Measurements from ENCODE around the gene UNC5B. TPM values are rescaled to one million over a fixed set of nuclear protein-coding genes. Genes with fewer than 3 reads are reported as not detected.

Gene UNC5B
- total RNA-seq, 1 donor from 2014 or later, result 22.4 TPM

DNA sequence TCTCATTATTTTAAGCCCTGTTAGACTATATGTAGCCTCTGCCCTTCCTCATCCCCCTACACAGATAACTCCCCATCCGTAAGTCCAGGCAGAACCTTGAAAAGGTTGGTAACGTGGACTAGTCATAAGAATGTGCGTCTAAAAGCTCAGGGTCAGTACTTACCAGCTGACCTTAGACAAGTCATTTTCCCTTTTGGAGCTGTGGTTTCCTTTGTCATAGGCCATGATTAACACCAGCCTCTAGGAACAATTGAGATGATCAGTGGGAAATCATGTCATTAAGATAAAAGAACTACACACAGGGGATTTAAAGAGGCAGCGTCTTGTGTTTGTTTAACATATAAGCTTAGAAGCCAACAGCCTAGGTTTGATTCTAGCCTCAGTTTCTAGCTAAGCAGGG, 6.9 kb upstream of the UNC5B start:
- DNase-seq (ENCODE audit: low spot score), result no peak
- intact Hi-C loops (cut with DNase I), result loop anchor here (5.0 kb wide), 2 partner anchors 143 to 303 kb away; no protein-coding TSS in a partner anchor

DNA sequence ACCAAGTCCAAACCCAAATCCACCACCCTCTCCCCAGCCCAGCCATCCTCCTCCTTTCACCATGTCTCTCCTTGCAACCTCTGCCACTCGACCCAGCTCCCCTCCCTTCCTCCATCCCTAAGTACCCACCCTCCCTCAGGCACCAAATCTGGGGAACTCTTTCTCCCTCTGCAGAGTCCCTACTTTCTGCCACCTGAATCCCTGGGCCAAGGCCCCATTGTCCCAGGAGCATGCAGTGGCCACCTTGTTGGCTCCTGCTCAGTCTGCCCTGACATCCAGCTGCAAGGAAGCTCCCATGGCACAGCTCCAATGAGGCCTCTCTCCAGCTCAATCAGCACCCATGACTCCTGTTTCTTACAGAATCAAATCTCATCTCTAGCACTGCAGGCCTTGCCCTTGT, 5.5 kb upstream of the UNC5B start:
- intact Hi-C loops (cut with DNase I), result loop anchor here (5.0 kb wide), 2 partner anchors 145 to 305 kb away; no protein-coding TSS in a partner anchor
- no peak for DNase-seq (ENCODE audit: low spot score)

DNA sequence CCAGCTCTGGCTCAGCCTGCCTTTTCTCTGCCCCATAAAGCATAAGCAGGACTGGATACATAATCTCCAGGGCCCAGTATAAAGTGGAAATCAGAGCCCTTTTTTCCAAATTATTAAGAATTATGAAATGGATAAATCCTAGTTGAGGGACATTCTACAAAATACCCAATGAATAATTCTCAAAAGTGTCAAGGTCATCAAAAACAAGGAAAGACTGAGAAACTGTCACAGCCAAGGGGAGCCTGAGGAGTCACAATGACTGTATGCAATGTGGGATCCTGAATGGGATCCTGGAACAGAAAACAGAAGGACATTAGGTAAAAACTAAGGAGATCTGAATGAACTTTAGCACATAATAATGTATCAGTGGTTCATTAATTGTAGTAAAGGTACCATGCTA, 4.8 kb upstream of the UNC5B start:
- intact Hi-C loops (cut with DNase I), result loop anchor here (5.0 kb wide), 2 partner anchors 145 to 305 kb away; no protein-coding TSS in a partner anchor
- DNase-seq (ENCODE audit: low spot score), result no peak

DNA sequence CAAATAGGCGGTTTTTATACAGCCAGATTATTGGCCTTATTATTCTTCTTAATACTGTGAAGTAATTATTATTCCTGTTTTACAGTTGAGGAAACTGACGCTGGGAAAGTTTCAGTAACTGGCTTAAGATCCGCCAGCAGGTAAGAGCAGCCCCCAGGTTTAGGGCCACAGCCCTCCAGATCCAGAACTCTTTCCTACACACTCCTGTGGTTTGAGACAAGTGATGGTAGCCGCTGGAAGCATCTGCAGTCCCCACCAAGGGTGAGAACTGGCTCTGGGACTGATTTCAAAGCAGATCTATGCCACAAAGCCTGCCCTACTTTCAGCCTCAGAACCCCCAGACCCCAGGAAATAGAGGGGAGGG, 3.0 kb upstream of the UNC5B start:
- intact Hi-C loops (cut with DNase I), result loop anchor here (5.0 kb wide), 2 partner anchors 147 to 307 kb away; no protein-coding TSS in a partner anchor
- no peak for DNase-seq (ENCODE audit: low spot score)

DNA sequence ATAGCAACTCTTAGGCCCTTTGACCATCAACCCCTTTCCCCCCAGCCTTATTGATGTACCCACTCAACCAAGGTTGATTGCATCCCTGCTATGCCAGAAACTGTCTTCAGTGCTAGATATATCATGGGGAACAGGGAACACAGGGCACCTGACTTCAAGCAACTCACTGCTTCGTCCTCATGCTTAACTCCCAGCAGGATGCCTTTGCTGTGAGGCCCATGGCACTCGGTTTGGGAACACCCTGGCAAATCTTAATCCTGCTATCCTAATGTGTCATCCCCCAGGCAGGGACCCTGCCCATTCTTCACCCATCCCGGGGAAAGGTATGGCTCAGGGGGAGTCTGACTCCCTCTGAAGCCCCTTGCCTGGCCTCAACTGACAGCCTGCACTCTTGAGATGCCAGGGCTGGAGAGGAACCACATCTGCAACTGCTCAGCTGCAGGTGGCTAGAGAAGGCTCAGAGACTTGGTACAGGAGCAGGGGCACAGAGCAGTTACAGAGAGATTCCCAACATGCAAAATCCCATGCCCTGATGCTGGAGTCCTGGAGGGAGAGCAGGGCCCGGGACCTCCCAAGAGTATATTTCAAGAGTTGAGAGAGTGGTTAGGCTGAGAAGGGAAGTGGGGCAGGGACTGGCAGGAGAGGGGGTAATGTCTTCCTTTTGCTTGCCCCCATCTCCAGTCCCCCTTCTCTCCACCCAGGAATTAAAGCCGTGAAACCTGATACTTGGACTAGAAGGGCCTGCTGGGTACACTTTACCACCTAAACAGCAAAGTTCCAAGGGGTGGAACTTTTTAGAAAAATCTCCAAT, 2.4 kb upstream of the UNC5B start:
- no peak for DNase-seq (ENCODE audit: low spot score)
- intact Hi-C loops (cut with DNase I), result loop anchor here (2.0 to 5.0 kb wide), 4 partner anchors 37 to 308 kb away; no protein-coding TSS in a partner anchor

DNA sequence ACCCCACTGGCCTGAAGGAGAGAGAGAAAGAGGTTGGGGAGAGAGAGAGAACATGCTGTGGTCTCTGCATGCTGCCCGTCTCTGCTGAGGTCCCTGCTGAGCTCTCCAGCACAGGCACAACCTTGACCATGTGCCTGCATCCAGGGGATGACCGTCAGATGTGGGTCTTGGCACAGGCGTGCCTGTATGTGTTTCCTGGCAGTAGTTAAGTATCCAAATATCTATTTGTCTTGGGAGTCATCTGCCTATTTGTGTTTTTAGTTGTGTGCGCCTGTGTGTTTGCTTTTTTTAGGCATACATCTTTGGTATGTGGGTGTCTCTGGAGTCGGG, 1.9 kb upstream of the UNC5B start:
- no peak for DNase-seq (ENCODE audit: low spot score)
- intact Hi-C loops (cut with DNase I), result loop anchor here (2.0 to 5.0 kb wide), 2 partner anchors 37 to 284 kb away; no protein-coding TSS in a partner anchor

DNA sequence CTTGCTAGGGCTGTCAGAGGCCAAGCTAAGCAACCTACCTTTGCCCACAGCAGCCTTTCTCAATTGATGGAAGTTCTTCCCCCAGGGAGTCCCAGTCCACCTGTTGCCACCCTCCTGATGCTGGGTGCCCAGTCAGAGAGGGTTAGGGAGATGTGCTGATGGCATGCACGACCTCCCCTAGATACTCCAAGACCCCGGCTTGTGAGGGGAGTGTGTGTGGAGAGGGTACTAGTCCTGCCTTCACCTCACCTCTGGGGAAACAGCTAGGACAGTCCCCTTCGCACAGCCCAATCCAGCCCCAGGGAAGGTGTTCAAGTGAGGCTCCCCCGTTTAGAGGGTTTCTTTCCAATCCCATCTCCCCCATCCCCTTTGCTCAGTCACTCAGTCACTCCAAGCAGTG, 1.3 kb upstream of the UNC5B start:
- no peak for DNase-seq (ENCODE audit: low spot score)
- intact Hi-C loops (cut with DNase I), result loop anchor here (2.0 to 5.0 kb wide), 2 partner anchors 36 to 284 kb away; no protein-coding TSS in a partner anchor

DNA sequence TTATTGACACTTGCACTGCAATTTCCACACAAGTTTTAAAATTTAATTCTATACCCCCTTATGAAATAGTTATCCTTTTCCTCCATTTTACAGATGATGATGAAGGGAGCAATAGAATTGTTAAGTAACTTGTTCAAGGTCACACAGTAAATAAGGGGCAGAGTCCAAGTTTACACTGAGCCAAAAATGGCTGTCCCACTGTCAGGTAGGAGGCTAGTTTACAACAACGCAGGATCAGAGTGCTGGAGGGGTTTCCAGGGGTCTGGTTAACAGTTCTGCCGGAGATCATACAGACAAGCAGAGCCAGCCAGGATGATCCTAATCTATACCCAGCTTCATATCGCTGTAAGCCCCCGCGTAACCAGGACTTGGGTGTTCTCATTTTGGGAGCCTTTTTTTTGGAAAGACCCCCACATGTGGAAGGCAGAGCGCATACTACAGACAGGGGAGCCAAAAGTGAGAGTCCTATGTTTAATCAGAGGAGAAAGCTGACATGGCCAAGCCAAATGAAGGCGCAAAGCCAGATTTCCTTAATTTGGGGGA, 524 bp upstream of the UNC5B start:
- intact Hi-C loops (cut with DNase I), result loop anchor here (1.0 to 5.0 kb wide), 4 partner anchors 23 to 285 kb away; no protein-coding TSS in a partner anchor

GRCh38 chr10:71213127-71213621, 804 bp downstream of the UNC5B start:
- DNase-seq (ENCODE audit: low spot score), result no peak
- intact Hi-C loops (cut with DNase I), result loop anchor here (2.0 to 5.0 kb wide), 2 partner anchors 34 to 56 kb away; no protein-coding TSS in a partner anchor

More for the DNA sequence above, 524 bp upstream of the UNC5B start:
- no peak for DNase-seq (ENCODE audit: low spot score)

DNA sequence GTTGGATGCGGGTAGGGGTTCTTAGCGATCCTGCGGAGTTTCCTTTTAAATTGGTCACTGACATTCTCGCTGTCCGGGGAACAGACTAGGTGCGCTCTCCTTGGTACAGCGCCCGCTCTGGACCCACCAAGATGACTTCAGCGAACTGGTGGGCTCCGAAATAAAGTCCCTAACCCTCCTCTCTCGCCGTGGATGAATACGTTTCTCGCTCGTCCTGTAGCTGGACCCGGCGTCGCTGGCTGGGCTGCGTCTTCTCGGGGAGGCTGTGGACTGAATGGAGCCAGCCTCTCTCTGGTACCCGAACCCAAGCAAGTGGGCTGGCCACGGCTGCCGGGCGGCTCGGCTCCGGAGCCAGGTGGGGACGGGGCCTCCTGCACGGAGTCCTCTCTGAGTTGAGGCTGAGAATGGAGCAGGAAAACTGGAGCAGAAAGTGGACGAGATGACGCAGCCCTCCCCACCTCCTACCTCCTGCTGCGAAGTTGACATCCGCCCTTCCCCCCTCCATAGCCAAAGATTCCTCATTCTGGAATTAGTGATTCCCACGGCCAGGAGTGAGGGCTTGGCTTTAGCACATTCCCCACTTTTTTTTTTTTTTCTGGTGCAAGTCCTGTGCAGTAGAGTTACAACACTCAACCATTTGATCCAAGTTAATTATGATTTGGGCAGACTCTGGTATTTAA, 1.5 kb downstream of the UNC5B start:
- intact Hi-C loops (cut with DNase I), result loop anchor here (2.0 to 5.0 kb wide), 2 partner anchors 33 to 55 kb away; no protein-coding TSS in a partner anchor

GRCh38 chr10:71214641-71215559, 2.5 kb downstream of the UNC5B start:
- intact Hi-C loops (cut with DNase I), result loop anchor here (5.0 kb wide), 1 partner anchor 32 kb away; no protein-coding TSS in a partner anchor
- no peak for DNase-seq (ENCODE audit: low spot score)

More for the DNA sequence above, 1.5 kb downstream of the UNC5B start:
- no peak for DNase-seq (ENCODE audit: low spot score)

- no peak for DNase-seq (ENCODE audit: low spot score)
- intact Hi-C loops (cut with DNase I), result no loop called here
These were observed 4.0 kb downstream of the UNC5B start for GRCh38 chr10:71216363-71216695.

DNA sequence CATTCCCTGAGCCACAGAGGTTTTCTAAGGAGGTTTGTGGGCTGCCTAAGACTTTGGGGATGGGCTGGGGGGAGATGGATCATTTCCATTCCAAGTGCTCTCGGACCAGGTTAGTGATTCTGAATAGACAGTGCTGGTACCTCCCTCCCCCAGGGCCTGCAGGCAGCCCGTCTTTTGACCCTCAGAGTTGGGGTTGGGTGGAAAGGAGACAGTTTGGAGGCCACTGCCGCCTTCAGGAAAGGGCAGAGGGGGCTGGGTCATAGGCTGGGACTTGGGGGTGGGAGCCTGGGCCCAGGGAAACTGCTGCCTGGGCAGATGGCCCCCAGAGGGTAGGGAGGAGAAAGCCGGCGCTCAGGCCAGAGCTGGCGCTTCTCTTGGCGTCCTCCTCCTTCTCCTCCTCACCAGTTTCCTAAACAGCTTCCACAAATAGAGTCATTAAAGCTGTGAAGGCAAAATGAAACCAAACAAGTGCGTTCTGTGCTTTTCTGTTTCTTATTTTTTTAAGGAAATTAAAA, 4.4 kb downstream of the UNC5B start:
- DNase-seq (ENCODE audit: low spot score), result no peak
- intact Hi-C loops (cut with DNase I), result no loop called here

DNA sequence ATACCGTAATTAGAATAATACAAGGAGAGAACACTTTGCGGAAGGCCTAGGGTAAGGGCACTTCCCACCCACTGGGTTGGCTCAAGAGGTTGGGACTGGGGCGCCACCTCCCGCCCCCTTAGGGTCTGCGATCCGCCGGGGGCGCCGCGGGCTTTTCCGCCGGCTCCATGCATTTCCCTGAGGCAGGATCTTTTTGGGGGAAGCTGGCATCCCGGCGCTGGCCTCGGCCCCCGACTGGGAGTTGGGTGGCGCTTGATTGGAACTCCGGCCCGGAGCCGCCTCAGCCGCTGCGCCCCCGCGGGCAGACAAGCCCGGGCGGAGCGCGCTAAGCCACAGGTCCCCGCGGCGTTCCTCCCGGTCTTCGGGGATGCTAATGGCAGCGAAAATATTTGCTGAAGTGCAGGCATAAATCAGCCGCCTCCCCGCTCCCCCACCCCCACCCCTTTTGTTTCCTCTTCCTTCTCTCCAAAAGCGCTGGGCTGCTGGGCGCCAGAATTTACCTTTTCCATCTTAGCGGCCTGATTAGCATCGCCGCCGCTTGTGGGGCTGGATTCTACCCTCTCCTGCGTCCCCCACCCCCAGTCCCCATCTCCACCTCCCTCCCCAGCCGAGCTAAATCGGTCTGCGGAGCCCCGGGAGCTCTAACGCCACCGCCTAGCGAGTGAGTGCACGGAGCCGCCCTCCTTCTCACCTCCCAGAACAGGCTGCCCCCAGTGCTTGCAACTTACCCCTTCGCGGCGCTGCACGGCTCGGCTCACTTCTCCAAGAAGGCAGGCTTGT, 5.1 kb downstream of the UNC5B start:
- no peak for DNase-seq (ENCODE audit: low spot score)
- intact Hi-C loops (cut with DNase I), result loop anchor here (2.0 kb wide), 1 partner anchor 15 kb away; no protein-coding TSS in a partner anchor

GRCh38 chr10:71218046-71218650, 5.8 kb downstream of the UNC5B start:
- no peak for DNase-seq (ENCODE audit: low spot score)
- intact Hi-C loops (cut with DNase I), result loop anchor here (2.0 kb wide), 1 partner anchor 15 kb away; no protein-coding TSS in a partner anchor

GRCh38 chr10:71218651-71219050, 6.3 kb downstream of the UNC5B start:
- peak; percentile 46 for DNase-seq (ENCODE audit: low spot score)
- intact Hi-C loops (cut with DNase I), result loop anchor here (2.0 kb wide), 1 partner anchor 14 kb away; no protein-coding TSS in a partner anchor

DNA sequence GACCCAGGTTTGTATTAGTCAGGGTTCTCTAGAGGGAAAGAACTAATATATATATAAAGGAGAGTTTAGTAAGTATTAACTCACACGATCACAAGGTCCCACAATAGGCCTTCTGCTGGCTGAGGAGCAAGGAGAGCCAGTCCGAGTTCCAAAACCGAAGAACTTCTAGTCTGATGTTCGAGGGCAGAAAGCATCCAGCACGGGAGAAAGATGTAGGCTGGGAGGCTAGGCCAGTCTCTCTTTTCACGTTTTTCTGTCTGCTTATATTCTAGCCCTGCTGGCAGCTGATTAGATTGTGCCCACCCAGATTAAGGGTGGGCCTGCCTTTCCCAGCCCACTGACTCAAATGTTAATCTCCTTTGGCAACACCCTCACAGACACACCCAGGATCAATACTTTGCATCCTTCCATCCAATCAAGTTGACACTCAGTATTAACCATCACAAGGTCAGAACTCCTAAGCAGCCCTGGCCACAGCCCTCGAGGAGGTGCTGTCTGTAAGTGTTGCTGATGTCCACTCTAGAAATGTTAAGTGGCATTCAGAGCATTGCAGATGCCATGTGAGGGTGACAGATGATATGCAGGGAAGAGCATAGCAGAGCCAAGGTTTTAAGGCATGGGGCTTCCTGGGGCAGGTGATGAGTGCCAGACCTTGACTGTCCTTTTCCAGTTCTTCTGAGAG, 7.0 kb downstream of the UNC5B start:
- intact Hi-C loops (cut with DNase I), result loop anchor here (2.0 kb wide), 1 partner anchor 13 kb away; no protein-coding TSS in a partner anchor
- DNase-seq (ENCODE audit: low spot score), result peak; percentile 53
